H1 (cell line): Measurements from ENCODE around the gene ZNF385D. TPM values are rescaled to one million over a fixed set of nuclear protein-coding genes. Genes with fewer than 3 reads are reported as not detected.

ENCODE experiments used
- CTCF ChIA-PET: fragments of 300-600 bp; sonication (Branson Sonifier 250); formaldehyde crosslinking; loops from one replicate; lab custom pipeline; 2021; ENCODE audit not compliant: partially characterized antibody; lab: Charles Lee
- POLR2A ChIA-PET: fragments of 300-600 bp; sonication (Branson Sonifier 250); formaldehyde crosslinking; loops from one replicate; lab custom pipeline; 2021; ENCODE audit warnings: inconsistent platforms; ENCODE audit not compliant: partially characterized antibody; lab: Charles Lee
- DNase-seq, 2 experiments: peaks; one replicate each; pipeline versions ENCODE4 v3.0.0 to v3.0.0-alpha.2; 2010 to 2022; ENCODE audit warnings: low spot score in 2 of 2, low read depth in 1 of 2, mixed read lengths in 1 of 2
- FAIRE-seq: peaks from 2 replicates; lab custom pipeline; 2011; peaks lifted over from hg19 to GRCh38; lab: Jason Lieb, UNC
- H2AFZ ChIP-seq: 2 replicates; pipeline ENCODE4 v1.8.1; 2012; ENCODE audit warnings: low read length, inconsistent platforms
- H2AK5ac ChIP-seq: 2 replicates; pipeline ENCODE4 v1.6.1; 2013; ENCODE audit warnings: low read depth, low read length
- H2BK120ac ChIP-seq: replicated peaks from 2 replicates; pipeline ENCODE3; 2013; ENCODE audit warnings: low read depth, low read length, inconsistent platforms
- H2BK12ac ChIP-seq: 2 replicates; pipeline ENCODE4 v1.6.1; 2013; ENCODE audit warnings: low read depth, low read length
- H2BK15ac ChIP-seq: 2 replicates; pipeline ENCODE4 v1.6.1; 2013; ENCODE audit warnings: low read length
- H2BK20ac ChIP-seq: 2 replicates; pipeline ENCODE4 v1.6.1; 2013; ENCODE audit warnings: low read length
- H2BK5ac ChIP-seq: 2 replicates; pipeline ENCODE4 v1.6.1; 2013; ENCODE audit warnings: low read depth, low read length
- H3K14ac ChIP-seq: 2 replicates; pipeline ENCODE4 v1.6.1; 2013; ENCODE audit warnings: inconsistent platforms; ENCODE audit not compliant: insufficient read length
- H3K18ac ChIP-seq: 2 replicates; pipeline ENCODE4 v1.6.1; 2013; ENCODE audit warnings: low read length; ENCODE audit errors: extremely low read depth
- H3K23ac ChIP-seq: 2 replicates; pipeline ENCODE4 v1.6.1; 2013; ENCODE audit warnings: inconsistent platforms; ENCODE audit not compliant: insufficient read length
- H3K23me2 ChIP-seq: 2 replicates; pipeline ENCODE4 v1.6.1; 2013; ENCODE audit warnings: low read depth, low read length
- H3K27ac ChIP-seq: 2 replicates; pipeline ENCODE4 v1.6.1; 2011; ENCODE audit warnings: low read depth, low read length, inconsistent platforms
- H3K27me3 ChIP-seq, 4 experiments: replicated peaks in 1 of 4; 1 replicate in 1 of 4; 2 replicates in 3 of 4; pipeline versions ENCODE4 v1.6.1 to v1.8.1; 2011 to 2013; ENCODE audit warnings: low read length in 3 of 4, mild to moderate bottlenecking in 3 of 4, inconsistent platforms in 2 of 4, mixed read lengths in 2 of 4, moderate library complexity in 1 of 4; ENCODE audit not compliant: control insufficient read depth in 3 of 4, insufficient read depth in 3 of 4; ENCODE audit errors: extremely low read depth in 1 of 4
- H3K36me3 ChIP-seq, 4 experiments: 2 replicates each; pipeline versions ENCODE4 v1.6.1 to v1.8.1; 2011 to 2013; ENCODE audit warnings: mild to moderate bottlenecking in 4 of 4, low read length in 3 of 4, moderate library complexity in 2 of 4, control low read depth in 1 of 4, inconsistent platforms in 1 of 4; ENCODE audit not compliant: insufficient read depth in 4 of 4, control insufficient read depth in 2 of 4
- H3K4ac ChIP-seq: replicated peaks from 2 replicates; pipeline ENCODE3; 2013; ENCODE audit warnings: low read length, low read depth, mixed read lengths, inconsistent platforms; ENCODE audit not compliant: insufficient read length
- H3K4me1 ChIP-seq, 4 experiments: replicated peaks in 1 of 4; 1 replicate in 1 of 4; 2 replicates in 3 of 4; pipeline versions ENCODE4 v1.6.1 to v1.8.1; 2011 to 2013; ENCODE audit warnings: low read length in 3 of 4, inconsistent platforms in 2 of 4, mixed read lengths in 1 of 4; ENCODE audit not compliant: insufficient read depth in 4 of 4, control insufficient read depth in 3 of 4
- H3K4me2 ChIP-seq, 2 experiments: 2 replicates each; pipeline versions ENCODE4 v1.6.1 to v1.8.1; 2011 to 2013; ENCODE audit warnings: low read depth in 2 of 2, low read length in 2 of 2, control low read depth in 1 of 2, inconsistent platforms in 1 of 2, mild to moderate bottlenecking in 1 of 2; ENCODE audit not compliant: insufficient read depth in 1 of 2
- H3K4me3 ChIP-seq, 4 experiments: fragments of 200-600, 300-600 bp in 1 of 4; sonication (generic), shearing (Covaris generic), sonication (Bioruptor Twin) in 1 of 4; 2 replicates each; pipeline versions ENCODE4 v1.5.1 to v1.8.1; 2011 to 2016; ENCODE audit warnings: low read length in 4 of 4, low read depth in 3 of 4, control low read depth in 2 of 4, inconsistent platforms in 2 of 4, mild to moderate bottlenecking in 2 of 4, mixed read lengths in 1 of 4, moderate library complexity in 1 of 4; ENCODE audit not compliant: insufficient read depth in 2 of 4; ENCODE audit errors: extremely low read depth in 1 of 4
- H3K56ac ChIP-seq: replicated peaks from 2 replicates; pipeline ENCODE3; 2013; ENCODE audit warnings: low read depth, mild to moderate bottlenecking, mixed read lengths, low read length, inconsistent platforms; ENCODE audit not compliant: insufficient read length
- H3K79me1 ChIP-seq: 2 replicates; pipeline ENCODE4 v1.6.1; 2013; ENCODE audit warnings: low read depth, low read length, control low read depth
- H3K79me2 ChIP-seq, 2 experiments: 2 replicates each; pipeline versions ENCODE4 v1.6.1 to v1.8.1; 2012 to 2013; ENCODE audit warnings: low read length in 2 of 2, mild to moderate bottlenecking in 2 of 2, inconsistent platforms in 1 of 2; ENCODE audit not compliant: insufficient read depth in 2 of 2, control insufficient read depth in 1 of 2
- H3K9ac ChIP-seq, 4 experiments: replicated peaks in 1 of 4; 1 replicate in 1 of 4; 2 replicates in 3 of 4; pipeline versions ENCODE4 v1.6.1 to v1.8.1; 2011 to 2013; ENCODE audit warnings: low read depth in 3 of 4, low read length in 3 of 4, control low read depth in 2 of 4, mild to moderate bottlenecking in 2 of 4, moderate library complexity in 2 of 4, inconsistent platforms in 1 of 4; ENCODE audit errors: extremely low read depth in 1 of 4
- H3K9me3 ChIP-seq, 2 experiments: 2 replicates each; pipeline versions ENCODE4 v1.6.1 to v1.8.1; 2012 to 2013; ENCODE audit warnings: mild to moderate bottlenecking in 2 of 2, moderate library complexity in 2 of 2, control low read depth in 1 of 2, inconsistent platforms in 1 of 2, low read depth in 1 of 2, low read length in 1 of 2, mixed read lengths in 1 of 2; ENCODE audit not compliant: insufficient read depth in 2 of 2
- H4K20me1 ChIP-seq, 2 experiments: replicated peaks in 1 of 2; 2 replicates each; pipeline versions ENCODE3 to v1.8.1; 2011 to 2013; ENCODE audit warnings: inconsistent platforms in 2 of 2, low read length in 2 of 2, mild to moderate bottlenecking in 1 of 2; ENCODE audit not compliant: insufficient read depth in 2 of 2, control insufficient read depth in 1 of 2
- H4K5ac ChIP-seq: 2 replicates; pipeline ENCODE4 v1.6.1; 2013; ENCODE audit warnings: low read length, low read depth, mixed read lengths, inconsistent platforms; ENCODE audit not compliant: insufficient read length
- H4K8ac ChIP-seq: 2 replicates; pipeline ENCODE4 v1.8.0; 2013; ENCODE audit warnings: mild to moderate bottlenecking, moderate library complexity, low read length, inconsistent platforms; ENCODE audit not compliant: insufficient read depth; ENCODE audit errors: extremely low read depth
- H4K91ac ChIP-seq: replicated peaks from 2 replicates; pipeline ENCODE3; 2013; ENCODE audit warnings: low read length, mixed read lengths, inconsistent platforms; ENCODE audit not compliant: insufficient read length
- WGBS, 2 experiments: shearing (Covaris generic) in 1 of 2; methylation state at CpG; one replicate each; pipeline versions ENCODE4 v1.1.6 to v1.1.7; 2013 to 2015; ENCODE audit warnings: low lambda C conversion rate in 2 of 2, mixed read lengths in 2 of 2, inconsistent platforms in 1 of 2, low coverage in 1 of 2, missing lambda C conversion rate in 1 of 2; ENCODE audit not compliant: insufficient replicate concordance in 2 of 2, insufficient coverage in 1 of 2, insufficient read length in 1 of 2; ENCODE audit errors: extremely low coverage in 1 of 2, missing lambda C conversion rate in 1 of 2; 5-methylcytosine and 5-hydroxymethylcytosine counted together
- polyA plus RNA-seq, 7 experiments: library from polyadenylated mRNA; depleted of rRNA in 3 of 7; stranded (reverse) in 5 of 7; unstranded in 2 of 7; fragments of >200 nt in 5 of 7; fragments of 200-250 nt in 2 of 7; gene quantifications; 1 replicate in 5 of 7; 2 replicates in 1 of 7; 4 replicates in 1 of 7; pipeline versions ENCODE4 v1.2.1 to v1.2.3, GENCODE V29; 2011 to 2013; ENCODE audit warnings: missing spikeins in 2 of 7, mixed read lengths in 2 of 7
- total RNA-seq: library from RNA; stranded (reverse); fragmentation: NEBNext Ultra II Directional; extraction: Animal tissue kit (Norgen Biotek cat#: 25700); gene quantifications from 2 replicates; pipeline ENCODE4 v1.2.1, GENCODE V29; 2021

ZNF385D gene
- total and polyA plus RNA-seq, 2 of the 8 experiments (the other 6 are each of a cell fraction or from before 2014, with no cell fraction given), result 5.9 to 10.8 TPM

GRCh38 chr3:21542656-21543379 lies 208.2 kb downstream of the ZNF385D start:
- H3K4ac ChIP-seq, result no peak overlapping the region
- no peak overlapping the region for H3K9ac ChIP-seq
- no peaks in the 10 kb centered on the region for H3K79me1 ChIP-seq
- ChIA-PET POLR2A (interaction anchor here (0.9 to 1.0 kb wide), 3 partner anchors 17 to 58 kb away, joined by 3 read pairs; no protein-coding TSS in a partner anchor), CTCF (interaction anchor here (0.8 kb wide), 1 partner anchor 27 kb away, joined by 3 read pairs; no protein-coding TSS in a partner anchor)
- no peak overlapping the region for H2BK120ac ChIP-seq
- H3K23me2 ChIP-seq, result no peaks in the 10 kb centered on the region
- H3K27me3 ChIP-seq, result peaks cover 0 to 1% (median 0%) of the 10 kb centered on the region in 4 experiments; a peak in 1 of 7 replicates
- H2BK15ac ChIP-seq, result peak overlapping the region; percentile 29; the same call in 1 of the 2 replicates
- H4K20me1 ChIP-seq, result no peaks in the 10 kb centered on the region
- H3K56ac ChIP-seq, result no peak overlapping the region
- no peaks in the 10 kb centered on the region for H3K9me3 ChIP-seq
- H3K79me2 ChIP-seq, result no peaks in the 10 kb centered on the region
- peak overlapping the region in 2 of 4 experiments; percentile 26 to 38; a peak in 2 of 8 replicates for H3K4me3 ChIP-seq
- H3K36me3 ChIP-seq, result no peaks in the 10 kb centered on the region
- peaks cover 0 to 8% (median 5%) of the 10 kb centered on the region in 4 experiments; a peak in 4 of 7 replicates for H3K4me1 ChIP-seq
- H3K4me2 ChIP-seq, result peak overlapping the region in 1 of 2 experiments; percentile 28; a peak in 3 of 4 replicates
- peak overlapping the region; percentile 66; the same call in 1 of the 2 replicates for H2BK5ac ChIP-seq
- H2BK12ac ChIP-seq, result peak overlapping the region; percentile 90; the same call in 1 of the 2 replicates
- no peak overlapping the region for H2AFZ ChIP-seq
- peak overlapping the region; percentile 82 for H4K8ac ChIP-seq
- peak overlapping the region; percentile 65 for H4K91ac ChIP-seq
- DNase-seq (no peak), FAIRE-seq (no peak)
- H3K14ac ChIP-seq, result no peak overlapping the region
- no peak overlapping the region for H3K27ac ChIP-seq
- H3K23ac ChIP-seq, result no peak overlapping the region
- H4K5ac ChIP-seq, result no peak overlapping the region
- peak overlapping the region; percentile 51; the same call in 1 of the 2 replicates for H3K18ac ChIP-seq
- 86% methylated on average over 29 of the region's 29 CpGs; no CpG with 5 or more reads in 1 of the 2 experiments for WGBS, 2 experiments
- 0 out of 2 replicates have a peak overlapping the region, but pooled peaks have one; percentile 6 for H2BK20ac ChIP-seq
- H2AK5ac ChIP-seq, result no peak overlapping the region
